Measurements from ENCODE around the gene WDR45. TPM values are rescaled to one million over a fixed set of nuclear protein-coding genes. Genes with fewer than 3 reads are reported as not detected.

The WDR45 gene
- total RNA-seq, 1 donor, result 46.6 TPM

DNA sequence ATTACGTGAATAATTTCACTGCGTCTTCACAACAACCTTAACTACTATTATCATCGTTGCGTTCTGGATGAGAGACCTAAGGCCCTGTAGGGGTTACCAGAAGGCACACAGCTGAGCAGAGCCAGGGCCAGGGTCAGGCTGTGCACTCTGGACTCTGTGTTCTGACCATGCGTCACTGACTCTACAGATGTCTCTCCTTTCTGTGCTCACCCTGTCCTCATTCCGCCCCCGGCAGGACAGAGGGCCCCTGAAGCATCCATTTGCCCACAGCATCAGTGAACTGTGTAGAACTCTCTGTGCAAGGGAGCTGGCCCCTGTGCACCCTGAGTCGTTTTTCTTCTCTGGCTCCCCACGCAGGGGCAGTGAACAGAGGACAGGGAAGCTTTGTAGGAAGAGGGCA lies 22.5 kb upstream of the WDR45 start:
- TF ChIP-seq, protein P1, sequence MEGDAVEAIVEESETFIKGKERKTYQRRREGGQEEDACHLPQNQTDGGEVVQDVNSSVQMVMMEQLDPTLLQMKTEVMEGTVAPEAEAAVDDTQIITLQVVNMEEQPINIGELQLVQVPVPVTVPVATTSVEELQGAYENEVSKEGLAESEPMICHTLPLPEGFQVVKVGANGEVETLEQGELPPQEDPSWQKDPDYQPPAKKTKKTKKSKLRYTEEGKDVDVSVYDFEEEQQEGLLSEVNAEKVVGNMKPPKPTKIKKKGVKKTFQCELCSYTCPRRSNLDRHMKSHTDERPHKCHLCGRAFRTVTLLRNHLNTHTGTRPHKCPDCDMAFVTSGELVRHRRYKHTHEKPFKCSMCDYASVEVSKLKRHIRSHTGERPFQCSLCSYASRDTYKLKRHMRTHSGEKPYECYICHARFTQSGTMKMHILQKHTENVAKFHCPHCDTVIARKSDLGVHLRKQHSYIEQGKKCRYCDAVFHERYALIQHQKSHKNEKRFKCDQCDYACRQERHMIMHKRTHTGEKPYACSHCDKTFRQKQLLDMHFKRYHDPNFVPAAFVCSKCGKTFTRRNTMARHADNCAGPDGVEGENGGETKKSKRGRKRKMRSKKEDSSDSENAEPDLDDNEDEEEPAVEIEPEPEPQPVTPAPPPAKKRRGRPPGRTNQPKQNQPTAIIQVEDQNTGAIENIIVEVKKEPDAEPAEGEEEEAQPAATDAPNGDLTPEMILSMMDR (IDR thresholded peaks at IDR 0.05; ENCODE audit: insufficient read depth, low read depth, low read length), result no peak
- no peak overlapping the region for H3K4me3 ChIP-seq (ENCODE audit: low read depth, low read length)
- DNase-seq (ENCODE audit: low read depth), result no peak

- DNase-seq (ENCODE audit: low read depth), result no peak
- H3K4me3 ChIP-seq (ENCODE audit: low read depth, low read length), result peak overlapping the region; percentile 76
- TF ChIP-seq, protein P1 (IDR thresholded peaks at IDR 0.05; ENCODE audit: insufficient read depth, low read depth, low read length), result no peak
Measured at GRCh38 chrX:49101629-49101984, 21.9 kb upstream of the WDR45 start.

- peak overlapping the region; percentile 76 for H3K4me3 ChIP-seq (ENCODE audit: low read depth, low read length)
- TF ChIP-seq, protein P1 (IDR thresholded peaks at IDR 0.05; ENCODE audit: insufficient read depth, low read depth, low read length), result no peak
- peak; percentile 92 for DNase-seq (ENCODE audit: low read depth)
Measured at GRCh38 chrX:49100704-49101628, 21.3 kb upstream of the WDR45 start.

- DNase-seq (ENCODE audit: low read depth), result no peak
- no peak overlapping the region for H3K4me3 ChIP-seq (ENCODE audit: low read depth, low read length)
- TF ChIP-seq, protein P1 (IDR thresholded peaks at IDR 0.05; ENCODE audit: insufficient read depth, low read depth, low read length), result no peak
Measured at GRCh38 chrX:49096419-49096818, 16.7 kb upstream of the WDR45 start.

DNA sequence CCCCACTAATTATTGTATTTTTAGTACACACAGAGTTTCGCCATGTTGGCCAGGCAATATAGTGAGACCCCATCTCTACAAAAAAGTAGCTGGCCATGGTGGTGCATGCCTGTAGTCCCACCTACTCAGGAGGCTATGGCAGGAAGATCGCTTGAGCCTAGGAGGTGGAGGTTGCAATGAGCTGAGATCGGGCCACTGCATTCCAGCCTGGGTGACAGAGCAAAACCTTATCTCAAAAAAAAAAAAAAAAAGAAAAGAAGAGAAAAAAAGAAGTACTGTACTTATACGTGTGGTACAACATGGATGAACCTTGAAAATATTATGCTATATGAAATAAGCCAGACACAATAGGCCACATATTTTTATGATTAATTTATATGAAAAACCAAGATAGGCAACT lies 9.9 kb upstream of the WDR45 start:
- TF ChIP-seq, protein P1 (IDR thresholded peaks at IDR 0.05; ENCODE audit: insufficient read depth, low read depth, low read length), result no peak
- DNase-seq (ENCODE audit: low read depth), result no peak
- no peak overlapping the region for H3K4me3 ChIP-seq (ENCODE audit: low read depth, low read length)

GRCh38 chrX:49082271-49082871 lies 2.7 kb upstream of the WDR45 start:
- no peak overlapping the region for H3K4me3 ChIP-seq (ENCODE audit: low read depth, low read length)
- DNase-seq (ENCODE audit: low read depth), result no peak
- TF ChIP-seq, protein P1 (IDR thresholded peaks at IDR 0.05; ENCODE audit: insufficient read depth, low read depth, low read length), result no peak

Measured in fibroblast of villous mesenchyme (primary cell).